Motor neuron (in vitro differentiated cells): ENCODE data around the gene ZNF616. TPM values are rescaled to one million over a fixed set of nuclear protein-coding genes. Genes with fewer than 3 reads are reported as not detected.

Experiments used
- ATAC-seq, 8 experiments: fragments of 200-7000 bp; cut with Tn5 transposase; replicated peaks in 6 of 8; 2 replicates each; pipeline ENCODE4 v1.8.0; 2021; ENCODE audit warnings: mild to moderate bottlenecking in 8 of 8, moderate library complexity in 8 of 8
- H3K27ac ChIP-seq, 2 donors: fragments of 250-450 bp; sonication (Bioruptor Pico); 2 replicates each; pipeline ENCODE4 v1.9.0; 2021; ENCODE audit warnings: antibody characterized with exemption in 2 of 2, mild to moderate bottlenecking in 2 of 2, moderate library complexity in 1 of 2
- H3K4me1 ChIP-seq, 2 donors: fragments of 250-450 bp; sonication (Bioruptor Pico); replicated peaks in 1 of 2; 2 replicates each; pipeline ENCODE4 v1.6.1; 2021; ENCODE audit warnings: antibody characterized with exemption in 2 of 2, mild to moderate bottlenecking in 2 of 2, moderate library complexity in 1 of 2
- H3K4me3 ChIP-seq, 5 donors: fragments of 250-450 bp; sonication (Bioruptor Pico); 2 replicates each; pipeline ENCODE4 v1.9.0; 2021; ENCODE audit warnings: antibody characterized with exemption in 5 of 5, mild to moderate bottlenecking in 5 of 5, moderate library complexity in 4 of 5
- WGBS, 10 experiments: fragments of 450-650 bp; shearing (Covaris generic); methylation state at CpG; one replicate each; pipeline ENCODE4 v1.0.0; 2022; 5-methylcytosine and 5-hydroxymethylcytosine counted together
- in situ Hi-C, 9 experiments: fragments of 400-800 bp; cut with MboI; loops; one replicate each; pipeline ENCODE4 v1.15.0; 2021; ENCODE audit warnings: low sequenced_read_pairs in 9 of 9, low pct_unique_long_range_greater_than_20kb in 2 of 9; ENCODE audit not compliant: unreplicated experiment in 9 of 9
- total RNA-seq, 8 experiments: library from RNA; unstranded; fragments of 300-600 nt; gene quantifications; 2 replicates each; pipeline versions ENCODE4 v1.2.3 to v1.2.4, GENCODE V29; 2022

ZNF616 gene
- 10 to 100 TPM in 6 of 8 experiments, 1 to 10 TPM in 2; 5.9 to 17.9 (median 14.8) TPM for total RNA-seq

- 0 to 2% (median 0%) methylated on average over 1 to 13 of the region's 49 CpGs; no CpG with 5 or more reads in 3 of the 10 experiments for WGBS, 10 experiments
- peak within 1 kb of the TSS; percentile 93 to 94 for H3K27ac ChIP-seq
- peaks cover 2 to 6% of the 10 kb centered on the region in 2 donors for H3K4me1 ChIP-seq
- ATAC-seq = peak; percentile 77 to 95 (median 94)
- in situ Hi-C loops = no loop called here
- peak within 1 kb of the TSS; percentile 41 to 82 (median 79) for H3K4me3 ChIP-seq
These were observed at the start of gene ZNF616 for GRCh38 chr19:52139252-52140031. TSS of gene ZNF616 (minus strand) at chr19:52139938. CDS start at chr19:52130512, 9,426 bp downstream.

DNA sequence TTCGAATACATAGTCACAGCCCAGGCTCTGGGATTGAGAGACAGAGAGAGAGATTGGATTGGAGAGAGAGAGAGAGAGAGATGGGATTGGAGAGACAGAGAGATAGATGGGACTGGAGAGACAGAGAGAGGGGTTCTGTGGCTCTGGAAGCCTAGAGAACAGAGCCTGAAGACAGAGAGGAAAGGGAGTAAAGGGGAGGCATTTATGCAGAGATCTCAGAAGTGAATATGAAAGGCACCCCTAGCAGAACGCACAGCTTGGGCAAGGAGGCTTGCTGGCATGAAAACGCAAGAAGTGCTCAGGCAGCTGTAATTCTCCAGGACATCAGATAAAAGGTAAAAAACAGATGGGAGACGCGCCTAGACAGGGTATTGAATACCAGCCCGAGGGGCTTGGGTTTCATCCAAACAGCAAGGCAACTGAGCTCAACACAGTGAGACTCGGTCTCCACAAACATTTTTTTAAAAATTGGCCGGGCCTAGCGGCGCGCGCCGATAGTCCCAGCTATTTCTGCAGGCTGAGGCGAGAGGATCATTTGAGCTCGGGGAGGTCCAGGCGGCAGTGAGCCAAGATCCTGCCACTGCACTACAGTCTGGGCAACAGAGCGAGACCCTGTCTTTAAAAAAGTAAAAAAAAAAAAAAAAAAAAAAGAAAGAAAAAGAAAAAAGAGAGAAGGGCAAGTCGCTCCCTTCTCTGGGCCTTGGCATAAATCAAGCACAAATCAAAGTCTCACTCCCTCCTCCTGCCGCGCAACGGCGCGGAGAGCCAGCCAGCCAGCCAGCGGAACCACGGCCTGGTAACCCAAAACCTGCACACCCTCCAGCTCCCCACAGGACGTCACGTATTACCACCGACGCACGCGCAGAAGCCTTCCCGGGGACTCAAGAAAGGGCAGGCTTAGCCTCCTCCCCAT, 49.3 kb upstream of the ZNF616 start:
- ATAC-seq = peak in 6 of 8 experiments; percentile 5 to 13 (median 8)
- 0 to 23% (median 1%) methylated on average over 3 to 25 of the region's 32 CpGs; no CpG with 5 or more reads in 2 of the 10 experiments for WGBS, 10 experiments

GRCh38 chr19:52187407-52187806, 47.7 kb upstream of the ZNF616 start:
- in situ Hi-C loops = no loop called here
- 70 to 100% (median 100%) methylated on average over 1 of the region's 1 CpG; no CpG with 5 or more reads in 3 of the 10 experiments for WGBS, 10 experiments
- H3K4me3 ChIP-seq = no peak overlapping the region
- no peak overlapping the region for H3K27ac ChIP-seq
- ATAC-seq = no peak
- peaks cover 7 to 8% of the 10 kb centered on the region in 2 donors for H3K4me1 ChIP-seq

More for the DNA sequence above, 49.3 kb upstream of the ZNF616 start:
- H3K4me3 ChIP-seq = peak overlapping the region; percentile 35 to 46 (median 43)
- H3K27ac ChIP-seq = peak overlapping the region; percentile 81 to 82
- peaks cover 7 to 8% of the 10 kb centered on the region in 2 donors for H3K4me1 ChIP-seq
- in situ Hi-C loops = no loop called here

GRCh38 chr19:52176574-52176973, 36.8 kb upstream of the ZNF616 start:
- WGBS, 10 experiments = 50 to 100% (median 81%) methylated on average over 1 to 9 of the region's 10 CpGs; no CpG with 5 or more reads in 2 of the 10 experiments
- H3K27ac ChIP-seq = no peak overlapping the region
- ATAC-seq = no peak
- in situ Hi-C loops = no loop called here
- H3K4me1 ChIP-seq = peaks cover 5 to 6% of the 10 kb centered on the region in 2 donors
- no peak overlapping the region for H3K4me3 ChIP-seq

GRCh38 chr19:52172347-52172746, 32.6 kb upstream of the ZNF616 start:
- 83 to 100% (median 86%) methylated on average over 1 of the region's 1 CpG; no CpG with 5 or more reads in 5 of the 10 experiments for WGBS, 10 experiments
- ATAC-seq = no peak
- no peak overlapping the region for H3K27ac ChIP-seq
- H3K4me3 ChIP-seq = peak overlapping the region in 2 of 5 donors; percentile 53 to 70
- H3K4me1 ChIP-seq = peaks cover 6 to 11% of the 10 kb centered on the region in 2 donors
- in situ Hi-C loops = no loop called here

- Histone ChIP-seq H3K27ac (peak within 1 kb of the TSS; percentile 24 to 55), H3K4me1 (peaks cover 6 to 11% of the 10 kb centered on the region in 2 donors), H3K4me3 (peak within 1 kb of the TSS; percentile 53 to 88 (median 70))
- in situ Hi-C loops = no loop called here
- 8 to 100% (median 23%) methylated on average over 1 to 13 of the region's 37 CpGs; no CpG with 5 or more reads in 3 of the 10 experiments for WGBS, 10 experiments
- peak; percentile 80 to 92 (median 89) for ATAC-seq
These were observed 31.8 kb upstream of the ZNF616 start, which contains the start of gene ZNF836 for GRCh38 chr19:52171321-52172169. TSS of gene ZNF836 (minus strand) at chr19:52171621. CDS start at chr19:52168072, 3,549 bp downstream.

GRCh38 chr19:52170863-52171320, 31.2 kb upstream of the ZNF616 start:
- peak overlapping the region in 1 of 2 donors; percentile 24 for H3K27ac ChIP-seq
- in situ Hi-C loops = no loop called here

DNA sequence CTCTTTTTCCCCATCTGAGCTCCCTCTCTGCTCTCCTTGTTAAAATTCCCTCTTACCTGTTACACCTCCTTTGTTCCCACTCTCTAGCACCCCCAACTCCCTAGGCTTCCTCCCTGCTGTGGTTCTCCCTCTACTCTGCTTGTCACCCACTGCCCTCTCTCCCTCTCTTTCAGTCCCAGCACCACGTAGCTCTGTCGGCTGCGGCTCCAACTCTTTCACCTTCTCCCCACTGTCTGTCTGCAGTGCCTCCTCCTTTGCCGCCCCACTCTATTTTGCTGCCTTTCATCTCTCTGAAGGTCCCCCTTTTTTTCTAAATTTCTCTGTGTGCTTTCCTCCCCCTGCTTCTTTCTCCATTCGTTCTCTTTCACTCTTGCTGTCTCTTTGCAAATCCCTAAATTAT, 30.6 kb upstream of the ZNF616 start:
- 0 to 20% (median 9%) methylated on average over 2 to 5 of the region's 5 CpGs; no CpG with 5 or more reads in 1 of the 10 experiments for WGBS, 10 experiments
- H3K4me3 ChIP-seq = peak overlapping the region; percentile 53 to 88 (median 70)
- peak in 7 of 8 experiments; percentile 23 to 40 (median 30) for ATAC-seq

More at GRCh38 chr19:52170863-52171320, 31.2 kb upstream of the ZNF616 start:
- peak; percentile 61 to 68 (median 64) for ATAC-seq
- H3K4me1 ChIP-seq = peaks cover 6 to 11% of the 10 kb centered on the region in 2 donors
- H3K4me3 ChIP-seq = peak overlapping the region; percentile 53 to 88 (median 70)
- 0 to 20% (median 1%) methylated on average over 1 to 16 of the region's 22 CpGs; no CpG with 5 or more reads in 4 of the 10 experiments for WGBS, 10 experiments

GRCh38 chr19:52155596-52156359, 16.0 kb upstream of the ZNF616 start:
- no peaks in the 10 kb centered on the region for H3K4me1 ChIP-seq
- WGBS, 10 experiments = 83 to 100% (median 96%) methylated on average over 2 to 13 of the region's 15 CpGs
- no peak overlapping the region for H3K27ac ChIP-seq
- in situ Hi-C loops = no loop called here
- H3K4me3 ChIP-seq = no peak overlapping the region
- no peak for ATAC-seq

More for the DNA sequence above, 30.6 kb upstream of the ZNF616 start:
- Histone ChIP-seq H3K27ac (no peak overlapping the region), H3K4me1 (peaks cover 6 to 11% of the 10 kb centered on the region in 2 donors)
- in situ Hi-C loops = no loop called here

DNA sequence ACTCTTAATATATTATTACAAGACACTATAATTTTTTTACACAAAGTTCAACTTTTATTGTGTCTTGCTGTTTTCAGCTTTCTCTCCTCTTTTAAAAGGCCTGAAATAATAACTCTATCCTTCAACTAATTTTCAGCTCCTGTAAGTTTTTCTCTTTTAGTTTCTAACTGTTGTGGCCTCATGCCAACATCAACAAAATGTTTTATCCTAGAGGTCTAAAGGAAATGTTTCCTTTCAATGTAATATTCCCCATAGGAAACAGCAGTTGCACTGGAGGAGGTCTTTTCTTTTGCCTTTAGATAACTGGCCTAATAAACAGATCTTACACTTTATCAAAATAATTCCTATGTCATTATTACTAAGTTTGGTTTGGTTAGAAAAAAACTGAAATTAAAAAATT, 8.5 kb upstream of the ZNF616 start:
- no peak for ATAC-seq
- in situ Hi-C loops = no loop called here
- H3K4me3 ChIP-seq = no peak overlapping the region
- no peak overlapping the region for H3K27ac ChIP-seq
- no peaks in the 10 kb centered on the region for H3K4me1 ChIP-seq

- ATAC-seq = peak in 2 of 8 experiments; percentile 14 to 19
- in situ Hi-C loops = no loop called here
- WGBS, 10 experiments = 20 to 70% (median 50%) methylated on average over 1 to 3 of the region's 3 CpGs; no CpG with 5 or more reads in 5 of the 10 experiments
- Histone ChIP-seq H3K27ac (no peak overlapping the region), H3K4me1 (peaks cover 2 to 6% of the 10 kb centered on the region in 2 donors), H3K4me3 (no peak overlapping the region)
These were observed 2.4 kb upstream of the ZNF616 start for GRCh38 chr19:52142001-52142595.
